Neural cell (in vitro differentiated cells): Measurements from ENCODE around the gene ZDHHC9. TPM values are rescaled to one million over a fixed set of nuclear protein-coding genes. Genes with fewer than 3 reads are reported as not detected.

Experiments
- H2AFZ ChIP-seq: fragments of 200-600, 300-800 bp; sonication (generic), shearing (Covaris generic); 2 replicates; pipeline ENCODE4 v1.6.0; 2014; ENCODE audit warnings: low read depth, mild to moderate bottlenecking, antibody characterized with exemption, low read length, moderate library complexity
- H3F3A ChIP-seq: fragments of 200-600 bp; shearing (Covaris generic); 2 replicates; pipeline ENCODE4 v1.6.1; 2016; ENCODE audit warnings: mild to moderate bottlenecking, moderate library complexity, mixed read lengths, antibody characterized with exemption, low read length; ENCODE audit not compliant: insufficient read depth, poor library complexity, severe bottlenecking
- H3K27ac ChIP-seq: fragments of 200-600, 300-800 bp; sonication (generic), shearing (Covaris generic); 2 replicates; pipeline ENCODE4 v1.5.1; 2014; ENCODE audit warnings: mild to moderate bottlenecking, low read length, moderate library complexity
- H3K27me3 ChIP-seq: fragments of 300-800, 200-600 bp; sonication (generic), shearing (Covaris generic); 2 replicates; pipeline ENCODE4 v1.6.0; 2014; ENCODE audit warnings: mild to moderate bottlenecking, low read depth, low read length, moderate library complexity; ENCODE audit not compliant: insufficient read depth
- H3K36me3 ChIP-seq: fragments of 300-800, 200-600 bp; sonication (generic), shearing (Covaris generic); 2 replicates; pipeline ENCODE4 v1.5.1; 2014; ENCODE audit warnings: mild to moderate bottlenecking, antibody characterized with exemption, low read length, moderate library complexity; ENCODE audit not compliant: insufficient read depth
- H3K4me2 ChIP-seq: fragments of 300-800, 200-600 bp; sonication (generic), shearing (Covaris generic); 2 replicates; pipeline ENCODE4 v1.6.0; 2014; ENCODE audit warnings: mild to moderate bottlenecking, low read length
- H3K4me3 ChIP-seq: fragments of 300-800, 200-600 bp; sonication (generic), shearing (Covaris generic); 2 replicates; pipeline ENCODE4 v1.5.1; 2014; ENCODE audit warnings: mild to moderate bottlenecking, low read length, moderate library complexity
- H3K79me2 ChIP-seq: fragments of 200-600 bp; shearing (Covaris generic); replicated peaks from 2 replicates; pipeline ENCODE4 v1.6.0; 2014; ENCODE audit warnings: mild to moderate bottlenecking, low read length, moderate library complexity; ENCODE audit not compliant: insufficient read depth
- H3K9ac ChIP-seq: fragments of 300-800, 200-600 bp; sonication (generic), shearing (Covaris generic); 2 replicates; pipeline ENCODE4 v1.6.1; 2016; ENCODE audit warnings: mild to moderate bottlenecking, low read length, mixed read lengths
- H3K9me2 ChIP-seq: fragments of 200-600 bp; shearing (Covaris generic); 2 replicates; pipeline ENCODE4 v1.6.1; 2016; ENCODE audit warnings: mild to moderate bottlenecking, low read length, mixed read lengths; ENCODE audit not compliant: insufficient read depth
- H3K9me3 ChIP-seq: fragments of 200-600, 300-800 bp; sonication (generic), shearing (Covaris generic); 2 replicates; pipeline ENCODE4 v1.6.1; 2016; ENCODE audit warnings: mild to moderate bottlenecking, mixed run types, low read length, moderate library complexity, mixed read lengths
- H4K20me1 ChIP-seq: fragments of 200-600 bp; shearing (Covaris generic); 2 replicates; pipeline ENCODE4 v1.6.1; 2016; ENCODE audit warnings: mild to moderate bottlenecking, mixed run types; ENCODE audit not compliant: insufficient read depth
- EP300 ChIP-seq: fragments of 450-650 bp; conservative IDR thresholded peaks from 2 replicates; pipeline ENCODE4 v1.6.1; 2014; ENCODE audit warnings: antibody characterized with exemption, mild to moderate bottlenecking, moderate library complexity; ENCODE audit not compliant: poor library complexity, severe bottlenecking
- EZH2 ChIP-seq: fragments of 200-600, 300-800 bp; shearing (Covaris generic), sonication (generic); IDR thresholded peaks from 2 replicates; pipeline ENCODE4 v1.6.1; 2014; ENCODE audit warnings: antibody characterized with exemption, low read length, borderline replicate concordance, mild to moderate bottlenecking; ENCODE audit not compliant: insufficient read depth, poor library complexity, severe bottlenecking
- MXI1 ChIP-seq: fragments of 450-650 bp; conservative IDR thresholded peaks from 2 replicates; pipeline ENCODE4 v1.6.1; 2014; ENCODE audit warnings: antibody characterized with exemption, mild to moderate bottlenecking; ENCODE audit not compliant: poor library complexity, severe bottlenecking
- POLR2AphosphoS5 ChIP-seq: IDR thresholded peaks from 2 replicates; pipeline ENCODE4 v1.6.1; 2012
- RAD21 ChIP-seq: fragments of 450-650 bp; conservative IDR thresholded peaks from 2 replicates; pipeline ENCODE4 v1.6.1; 2014; ENCODE audit warnings: antibody characterized with exemption, mild to moderate bottlenecking, moderate library complexity
- SMC3 ChIP-seq: fragments of 450-650 bp; conservative IDR thresholded peaks from 2 replicates; pipeline ENCODE4 v1.6.1; 2014; ENCODE audit warnings: antibody characterized with exemption, mild to moderate bottlenecking, moderate library complexity; ENCODE audit not compliant: poor library complexity
- TAF1 ChIP-seq: IDR thresholded peaks from 2 replicates; pipeline ENCODE4 v1.6.1; 2012; ENCODE audit warnings: low read depth
- polyA plus RNA-seq: library from polyadenylated mRNA; depleted of rRNA; stranded (reverse); fragments of >200 nt; gene quantifications from 2 replicates; pipeline ENCODE4 v1.2.3, GENCODE V29; 2014
- TF ChIP-seq, protein P1 (sequence below): IDR thresholded peaks from 2 replicates; pipeline ENCODE4 v1.6.1; 2012; ENCODE audit warnings: borderline replicate concordance
- TF ChIP-seq, protein P2 (sequence below): fragments of 450-650 bp; IDR thresholded peaks from 2 replicates; pipeline ENCODE4 v1.5.1; 2014; ENCODE audit warnings: antibody characterized with exemption, mild to moderate bottlenecking, moderate library complexity; ENCODE audit not compliant: poor library complexity, severe bottlenecking

Gene ZDHHC9
- polyA plus RNA-seq, 1 donor from 2014 or later, result 24.9 TPM

- no peaks in the 10 kb centered on the region for H3K9me2 ChIP-seq
- H2AFZ ChIP-seq, result no peak overlapping the region
- H3K4me3 ChIP-seq, result no peak overlapping the region
- H3F3A ChIP-seq, result no peaks in the 10 kb centered on the region
- H3K9ac ChIP-seq, result no peak overlapping the region
- H4K20me1 ChIP-seq, result no peaks in the 10 kb centered on the region
- H3K79me2 ChIP-seq, result no peaks in the 10 kb centered on the region
- no peak overlapping the region for H3K4me2 ChIP-seq
- H3K9me3 ChIP-seq, result no peaks in the 10 kb centered on the region
- H3K27me3 ChIP-seq, result no peaks in the 10 kb centered on the region
- no peak for TF ChIP-seq RAD21
- no peak for TF ChIP-seq POLR2AphosphoS5
- no peak for TF ChIP-seq SMC3
- TF ChIP-seq EZH2, result no peak
- TF ChIP-seq, protein P1, sequence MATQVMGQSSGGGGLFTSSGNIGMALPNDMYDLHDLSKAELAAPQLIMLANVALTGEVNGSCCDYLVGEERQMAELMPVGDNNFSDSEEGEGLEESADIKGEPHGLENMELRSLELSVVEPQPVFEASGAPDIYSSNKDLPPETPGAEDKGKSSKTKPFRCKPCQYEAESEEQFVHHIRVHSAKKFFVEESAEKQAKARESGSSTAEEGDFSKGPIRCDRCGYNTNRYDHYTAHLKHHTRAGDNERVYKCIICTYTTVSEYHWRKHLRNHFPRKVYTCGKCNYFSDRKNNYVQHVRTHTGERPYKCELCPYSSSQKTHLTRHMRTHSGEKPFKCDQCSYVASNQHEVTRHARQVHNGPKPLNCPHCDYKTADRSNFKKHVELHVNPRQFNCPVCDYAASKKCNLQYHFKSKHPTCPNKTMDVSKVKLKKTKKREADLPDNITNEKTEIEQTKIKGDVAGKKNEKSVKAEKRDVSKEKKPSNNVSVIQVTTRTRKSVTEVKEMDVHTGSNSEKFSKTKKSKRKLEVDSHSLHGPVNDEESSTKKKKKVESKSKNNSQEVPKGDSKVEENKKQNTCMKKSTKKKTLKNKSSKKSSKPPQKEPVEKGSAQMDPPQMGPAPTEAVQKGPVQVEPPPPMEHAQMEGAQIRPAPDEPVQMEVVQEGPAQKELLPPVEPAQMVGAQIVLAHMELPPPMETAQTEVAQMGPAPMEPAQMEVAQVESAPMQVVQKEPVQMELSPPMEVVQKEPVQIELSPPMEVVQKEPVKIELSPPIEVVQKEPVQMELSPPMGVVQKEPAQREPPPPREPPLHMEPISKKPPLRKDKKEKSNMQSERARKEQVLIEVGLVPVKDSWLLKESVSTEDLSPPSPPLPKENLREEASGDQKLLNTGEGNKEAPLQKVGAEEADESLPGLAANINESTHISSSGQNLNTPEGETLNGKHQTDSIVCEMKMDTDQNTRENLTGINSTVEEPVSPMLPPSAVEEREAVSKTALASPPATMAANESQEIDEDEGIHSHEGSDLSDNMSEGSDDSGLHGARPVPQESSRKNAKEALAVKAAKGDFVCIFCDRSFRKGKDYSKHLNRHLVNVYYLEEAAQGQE, result no peak
- TF ChIP-seq TAF1, result no peak
- TF ChIP-seq, protein P2, sequence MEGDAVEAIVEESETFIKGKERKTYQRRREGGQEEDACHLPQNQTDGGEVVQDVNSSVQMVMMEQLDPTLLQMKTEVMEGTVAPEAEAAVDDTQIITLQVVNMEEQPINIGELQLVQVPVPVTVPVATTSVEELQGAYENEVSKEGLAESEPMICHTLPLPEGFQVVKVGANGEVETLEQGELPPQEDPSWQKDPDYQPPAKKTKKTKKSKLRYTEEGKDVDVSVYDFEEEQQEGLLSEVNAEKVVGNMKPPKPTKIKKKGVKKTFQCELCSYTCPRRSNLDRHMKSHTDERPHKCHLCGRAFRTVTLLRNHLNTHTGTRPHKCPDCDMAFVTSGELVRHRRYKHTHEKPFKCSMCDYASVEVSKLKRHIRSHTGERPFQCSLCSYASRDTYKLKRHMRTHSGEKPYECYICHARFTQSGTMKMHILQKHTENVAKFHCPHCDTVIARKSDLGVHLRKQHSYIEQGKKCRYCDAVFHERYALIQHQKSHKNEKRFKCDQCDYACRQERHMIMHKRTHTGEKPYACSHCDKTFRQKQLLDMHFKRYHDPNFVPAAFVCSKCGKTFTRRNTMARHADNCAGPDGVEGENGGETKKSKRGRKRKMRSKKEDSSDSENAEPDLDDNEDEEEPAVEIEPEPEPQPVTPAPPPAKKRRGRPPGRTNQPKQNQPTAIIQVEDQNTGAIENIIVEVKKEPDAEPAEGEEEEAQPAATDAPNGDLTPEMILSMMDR, result no peak
- TF ChIP-seq EP300, result no peak
- no peak for TF ChIP-seq MXI1
- no peak overlapping the region for H3K27ac ChIP-seq
- H3K36me3 ChIP-seq, result no peaks in the 10 kb centered on the region
Measured at GRCh38 chrX:129759576-129760061, 84.1 kb downstream of the ZDHHC9 start.

GRCh38 chrX:129755779-129756650 lies 87.7 kb downstream of the ZDHHC9 start:
- no peak overlapping the region for H3K4me2 ChIP-seq
- no peaks in the 10 kb centered on the region for H3K9me3 ChIP-seq
- no peaks in the 10 kb centered on the region for H3K79me2 ChIP-seq
- no peaks in the 10 kb centered on the region for H3K9me2 ChIP-seq
- H3K9ac ChIP-seq, result no peak overlapping the region
- H4K20me1 ChIP-seq, result no peaks in the 10 kb centered on the region
- no peak overlapping the region for H3K4me3 ChIP-seq
- H2AFZ ChIP-seq, result no peak overlapping the region
- H3F3A ChIP-seq, result no peaks in the 10 kb centered on the region
- no peaks in the 10 kb centered on the region for H3K36me3 ChIP-seq
- TF ChIP-seq MXI1 (no peak), EZH2 (no peak)
- TF ChIP-seq, protein P2, result no peak
- no peaks in the 10 kb centered on the region for H3K27me3 ChIP-seq
- H3K27ac ChIP-seq, result no peak overlapping the region
